Smooth muscle cell (in vitro differentiated cells): Measurements from ENCODE around the gene MRPS30. TPM values are rescaled to one million over a fixed set of nuclear protein-coding genes. Genes with fewer than 3 reads are reported as not detected.

Experiments
- DNase-seq: peaks from one replicate; lab custom pipeline; 2025; ENCODE audit not compliant: unreplicated experiment; lab: John Stamatoyannopoulos, UW
- H2AFZ ChIP-seq: fragments of 200-600 bp; sonication (generic); 2 replicates; pipeline ENCODE4 v1.6.0; 2016; ENCODE audit warnings: antibody characterized with exemption, low read depth, mild to moderate bottlenecking
- H3F3A ChIP-seq: fragments of 200-600 bp; sonication (generic); 2 replicates; pipeline ENCODE4 v1.6.0; 2017; ENCODE audit warnings: antibody characterized with exemption, low read depth
- H3K27ac ChIP-seq: fragments of 200-600 bp; sonication (generic); 2 replicates; pipeline ENCODE4 v1.5.1; 2016; ENCODE audit warnings: low read depth, mild to moderate bottlenecking
- H3K27me3 ChIP-seq: fragments of 200-600 bp; sonication (generic); 2 replicates; pipeline ENCODE4 v1.6.1; 2016; ENCODE audit warnings: low read depth, mild to moderate bottlenecking
- H3K36me3 ChIP-seq: fragments of 200-600 bp; sonication (generic); 2 replicates; pipeline ENCODE4 v1.5.1; 2016; ENCODE audit warnings: low read depth
- H3K4me1 ChIP-seq: fragments of 200-600 bp; sonication (generic); 2 replicates; pipeline ENCODE4 v1.5.1; 2016; ENCODE audit warnings: low read depth
- H3K4me2 ChIP-seq: fragments of 200-600 bp; sonication (generic); 2 replicates; pipeline ENCODE4 v1.6.0; 2016; ENCODE audit warnings: mild to moderate bottlenecking
- H3K4me3 ChIP-seq: fragments of 200-600 bp; sonication (generic); 2 replicates; pipeline ENCODE4 v1.5.1; 2016; ENCODE audit warnings: mild to moderate bottlenecking
- H3K79me2 ChIP-seq: fragments of 200-600 bp; sonication (generic); 2 replicates; pipeline ENCODE4 v1.6.0; 2016; ENCODE audit warnings: low read depth, mild to moderate bottlenecking
- H3K9ac ChIP-seq: fragments of 200-600 bp; sonication (generic); 2 replicates; pipeline ENCODE4 v1.6.0; 2016; ENCODE audit warnings: low read depth
- H3K9me3 ChIP-seq: fragments of 200-600 bp; sonication (generic); replicated peaks from 2 replicates; pipeline ENCODE4 v1.5.1; 2016; ENCODE audit warnings: low read depth
- H4K20me1 ChIP-seq: fragments of 200-600 bp; sonication (generic); 2 replicates; pipeline ENCODE4 v1.6.0; 2016; ENCODE audit warnings: low read depth
- WGBS: methylation state at CpG from one replicate; pipeline ENCODE4 v1.1.7; 2016; ENCODE audit warnings: low lambda C conversion rate; 5-methylcytosine and 5-hydroxymethylcytosine counted together
- polyA plus RNA-seq: library from polyadenylated mRNA; unstranded; fragments of >200 nt; fragmentation: Nextera tagmentation; extraction: Ambion mirVana; gene quantifications from 2 replicates; pipeline ENCODE4 v1.2.1, GENCODE V29; 2016
- total RNA-seq: library from RNA; depleted of rRNA; stranded (reverse); fragments of >200 nt; gene quantifications from 2 replicates; pipeline ENCODE4 v1.2.3, GENCODE V29; 2014
- TF ChIP-seq, protein P1 (sequence below): fragments of 200-600 bp; sonication (generic); IDR thresholded peaks from 2 replicates; pipeline ENCODE4 v1.5.1; 2017; ENCODE audit warnings: borderline replicate concordance, mild to moderate bottlenecking, antibody characterized with exemption; ENCODE audit not compliant: insufficient read depth, poor library complexity, severe bottlenecking

The MRPS30 gene
- total RNA-seq (52.7 and 58.5 TPM in 2 replicates), polyA plus RNA-seq (25.6 and 32.4 TPM in 2 replicates)

DNA sequence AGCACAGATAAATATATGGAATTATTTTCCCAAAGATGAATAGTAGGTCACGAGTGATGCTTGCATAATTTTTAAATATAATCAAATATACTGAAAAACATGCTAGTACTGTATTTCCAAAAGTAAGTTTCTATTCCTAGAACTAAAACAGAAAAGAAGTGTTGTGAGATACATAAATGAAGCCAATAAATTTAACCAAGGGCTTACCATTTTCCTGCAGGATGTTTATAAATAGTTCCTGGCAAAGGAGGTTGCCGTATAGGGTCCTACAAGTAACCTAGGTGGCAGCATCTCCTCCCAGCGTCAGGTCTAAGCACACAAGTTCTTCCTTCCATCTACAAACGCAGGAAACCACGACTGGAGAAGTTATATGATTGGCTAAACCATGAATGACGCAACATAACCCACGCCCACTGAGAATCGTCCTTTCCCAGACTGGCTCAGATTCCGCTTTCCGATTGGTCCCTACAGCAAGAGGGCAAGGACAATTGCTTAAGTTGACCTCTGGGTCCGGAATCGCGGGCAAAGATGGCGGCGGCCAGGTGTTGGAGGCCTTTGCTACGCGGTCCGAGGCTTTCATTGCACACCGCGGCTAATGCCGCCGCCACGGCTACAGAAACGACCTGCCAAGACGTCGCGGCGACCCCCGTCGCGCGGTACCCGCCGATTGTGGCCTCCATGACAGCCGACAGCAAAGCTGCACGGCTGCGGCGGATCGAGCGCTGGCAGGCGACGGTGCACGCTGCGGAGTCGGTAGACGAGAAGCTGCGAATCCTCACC, at the start of gene MRPS30:
TSS of gene MRPS30 (plus strand) at position 513 of the 780 bp plus-strand sequence. CDS start at position 529, 16 bp downstream.
- H3K9ac ChIP-seq = peak within 1 kb of the TSS; percentile 81
- 2% methylated on average over 47 of the region's 47 CpGs for WGBS
- no peaks in the 10 kb centered on the region for H3F3A ChIP-seq
- no peaks in the 10 kb centered on the region for H3K9me3 ChIP-seq
- DNase-seq = peak; percentile 50
- H2AFZ ChIP-seq = peak within 1 kb of the TSS; percentile 99
- no peaks in the 10 kb centered on the region for H3K27me3 ChIP-seq
- H3K27ac ChIP-seq = peak within 1 kb of the TSS; percentile 63
- H3K79me2 ChIP-seq = peaks cover 37% of the 10 kb centered on the region
- H4K20me1 ChIP-seq = peaks cover 19% of the 10 kb centered on the region
- TF ChIP-seq, protein P1, sequence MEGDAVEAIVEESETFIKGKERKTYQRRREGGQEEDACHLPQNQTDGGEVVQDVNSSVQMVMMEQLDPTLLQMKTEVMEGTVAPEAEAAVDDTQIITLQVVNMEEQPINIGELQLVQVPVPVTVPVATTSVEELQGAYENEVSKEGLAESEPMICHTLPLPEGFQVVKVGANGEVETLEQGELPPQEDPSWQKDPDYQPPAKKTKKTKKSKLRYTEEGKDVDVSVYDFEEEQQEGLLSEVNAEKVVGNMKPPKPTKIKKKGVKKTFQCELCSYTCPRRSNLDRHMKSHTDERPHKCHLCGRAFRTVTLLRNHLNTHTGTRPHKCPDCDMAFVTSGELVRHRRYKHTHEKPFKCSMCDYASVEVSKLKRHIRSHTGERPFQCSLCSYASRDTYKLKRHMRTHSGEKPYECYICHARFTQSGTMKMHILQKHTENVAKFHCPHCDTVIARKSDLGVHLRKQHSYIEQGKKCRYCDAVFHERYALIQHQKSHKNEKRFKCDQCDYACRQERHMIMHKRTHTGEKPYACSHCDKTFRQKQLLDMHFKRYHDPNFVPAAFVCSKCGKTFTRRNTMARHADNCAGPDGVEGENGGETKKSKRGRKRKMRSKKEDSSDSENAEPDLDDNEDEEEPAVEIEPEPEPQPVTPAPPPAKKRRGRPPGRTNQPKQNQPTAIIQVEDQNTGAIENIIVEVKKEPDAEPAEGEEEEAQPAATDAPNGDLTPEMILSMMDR = peak; percentile 22
- H3K4me2 ChIP-seq = peak within 1 kb of the TSS; percentile 99
- H3K36me3 ChIP-seq = peaks cover 18% of the 10 kb centered on the region
- peak within 1 kb of the TSS; percentile 93 for H3K4me3 ChIP-seq
- H3K4me1 ChIP-seq = peaks cover 28% of the 10 kb centered on the region

DNA sequence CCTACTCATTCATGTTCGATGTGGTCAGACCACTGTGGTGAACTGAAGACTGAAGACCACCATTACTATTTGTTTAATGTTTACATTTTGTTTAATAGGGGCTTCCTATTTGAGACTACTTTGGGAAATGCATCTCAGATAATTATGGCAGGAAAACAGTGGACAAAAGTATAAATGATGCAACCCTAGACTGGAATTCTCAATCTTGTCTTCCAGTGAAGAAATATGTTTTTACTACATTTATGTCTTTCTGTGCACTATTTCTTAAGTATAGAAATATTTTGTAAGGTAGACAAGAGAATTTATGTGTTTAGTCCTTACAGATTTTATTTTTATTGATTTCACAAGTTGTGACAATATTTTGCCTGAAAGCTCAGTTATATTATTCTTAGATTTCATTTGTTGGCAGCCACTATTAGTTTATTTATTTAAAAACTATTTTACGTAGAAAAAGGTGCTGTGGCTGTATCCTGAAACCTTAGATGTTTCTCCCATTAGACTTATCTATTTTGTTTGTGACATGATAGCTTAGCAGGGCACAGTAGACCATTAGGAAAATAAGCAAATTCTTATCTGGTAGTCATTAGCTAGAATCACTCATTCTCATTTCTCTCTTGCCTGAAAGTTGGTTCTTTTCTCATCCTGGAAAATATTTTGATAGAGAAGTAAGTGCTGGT, 39.4 kb upstream of the MRPS30 start:
- Histone ChIP-seq H4K20me1 (no peaks in the 10 kb centered on the region), H3K27ac (no peak overlapping the region), H3K9ac (no peak overlapping the region), H3F3A (no peaks in the 10 kb centered on the region), H2AFZ (no peak overlapping the region), H3K9me3 (no peaks in the 10 kb centered on the region), H3K4me3 (no peak overlapping the region), H3K4me1 (no peaks in the 10 kb centered on the region), H3K36me3 (no peaks in the 10 kb centered on the region), H3K27me3 (no peaks in the 10 kb centered on the region), H3K4me2 (no peak overlapping the region), H3K79me2 (no peaks in the 10 kb centered on the region)
- 83% methylated on average over 2 of the region's 2 CpGs for WGBS
- TF ChIP-seq, protein P1 = no peak
- no peak for DNase-seq

DNA sequence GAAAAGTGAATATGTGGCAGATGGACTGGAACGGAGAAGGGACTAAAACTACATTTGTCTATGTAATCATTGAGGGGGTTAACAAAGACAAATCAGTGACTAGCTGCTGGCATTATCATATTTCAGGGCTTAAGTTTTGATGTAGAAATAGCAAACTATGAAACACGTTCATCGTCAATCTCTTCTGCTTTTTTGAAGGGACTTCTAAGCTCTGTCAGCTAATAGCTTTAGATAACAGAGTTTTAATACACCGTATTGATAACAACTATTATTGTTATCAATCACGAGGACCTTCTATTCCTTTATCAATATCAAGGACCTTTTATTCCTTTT, 38.9 kb upstream of the MRPS30 start:
- H3K4me1 ChIP-seq = no peaks in the 10 kb centered on the region
- H3K4me3 ChIP-seq = no peak overlapping the region
- H3K27ac ChIP-seq = no peak overlapping the region
- no peaks in the 10 kb centered on the region for H3K36me3 ChIP-seq
- WGBS = 69% methylated on average over 5 of the region's 5 CpGs
- H3F3A ChIP-seq = no peaks in the 10 kb centered on the region
- H3K27me3 ChIP-seq = no peaks in the 10 kb centered on the region
- no peak overlapping the region for H3K9ac ChIP-seq
- TF ChIP-seq, protein P1 = no peak
- H3K79me2 ChIP-seq = no peaks in the 10 kb centered on the region
- no peak overlapping the region for H3K4me2 ChIP-seq
- no peak overlapping the region for H2AFZ ChIP-seq
- no peak for DNase-seq
- no peaks in the 10 kb centered on the region for H3K9me3 ChIP-seq
- H4K20me1 ChIP-seq = no peaks in the 10 kb centered on the region
